ENCODE measurements around the gene WNT5B.

The WNT5B gene

GRCh38 chr12:1628666-1629337 is at the start of gene WNT5B:
Gene WNT5B (plus strand): TSS chr12:1629231. CDS start chr12:1631355, 2,124 bp downstream.
- Histone ChIP-seq H3K36me3 (ENCODE audit: insufficient read depth, low read length) (no peaks in the 10 kb centered on the region), H3K9ac (ENCODE audit: low read depth, low read length, poor library complexity, severe bottlenecking) (peak within 1 kb of the TSS; percentile 67), H3K79me2 (ENCODE audit: insufficient read depth, low read length) (no peaks in the 10 kb centered on the region), H3K27me3 (ENCODE audit: insufficient read depth, low read length, poor library complexity, severe bottlenecking) (peaks cover 4% of the 10 kb centered on the region), H3K4me1 (ENCODE audit: insufficient read depth, low read length, poor library complexity, severe bottlenecking) (peaks cover 15% of the 10 kb centered on the region), H3K4me3 (ENCODE audit: low read length, poor library complexity, severe bottlenecking) (peak within 1 kb of the TSS; percentile 81), H4K20me1 (ENCODE audit: insufficient read depth, low read length, poor library complexity, severe bottlenecking) (no peaks in the 10 kb centered on the region), H3K9me2 (replicated peaks; ENCODE audit: low read depth, low read length) (no peaks in the 10 kb centered on the region), H3K9me3 (ENCODE audit: insufficient read depth, low read depth, low read length) (no peaks in the 10 kb centered on the region), H2AFZ (ENCODE audit: low read length) (peak within 1 kb of the TSS; percentile 95), H3F3A (ENCODE audit: low read depth) (no peaks in the 10 kb centered on the region), H3K4me2 (ENCODE audit: low read depth, low read length, poor library complexity, severe bottlenecking) (peak within 1 kb of the TSS; percentile 91)
- TF ChIP-seq CTCF (conservative IDR thresholded peaks at IDR 0.05; ENCODE audit: low read length) = no peak
- no peak for TF ChIP-seq EZH2phosphoT487 (IDR thresholded peaks at IDR 0.05; ENCODE audit: borderline replicate concordance)

- Histone ChIP-seq H3K36me3 (ENCODE audit: insufficient read depth, low read length) (no peaks in the 10 kb centered on the region), H3K9me3 (ENCODE audit: insufficient read depth, low read depth, low read length) (no peaks in the 10 kb centered on the region), H3K4me3 (ENCODE audit: low read length, poor library complexity, severe bottlenecking) (no peak overlapping the region), H3K4me2 (ENCODE audit: low read depth, low read length, poor library complexity, severe bottlenecking) (no peak overlapping the region), H4K20me1 (ENCODE audit: insufficient read depth, low read length, poor library complexity, severe bottlenecking) (peaks cover 8% of the 10 kb centered on the region), H3F3A (ENCODE audit: low read depth) (no peaks in the 10 kb centered on the region), H3K27me3 (ENCODE audit: insufficient read depth, low read length, poor library complexity, severe bottlenecking) (peaks cover 42% of the 10 kb centered on the region), H3K9ac (ENCODE audit: low read depth, low read length, poor library complexity, severe bottlenecking) (no peak overlapping the region), H3K79me2 (ENCODE audit: insufficient read depth, low read length) (no peaks in the 10 kb centered on the region), H3K4me1 (ENCODE audit: insufficient read depth, low read length, poor library complexity, severe bottlenecking) (peaks cover 23% of the 10 kb centered on the region), H2AFZ (ENCODE audit: low read length) (no peak overlapping the region), H3K9me2 (replicated peaks; ENCODE audit: low read depth, low read length) (no peaks in the 10 kb centered on the region)
- no peak for TF ChIP-seq CTCF (conservative IDR thresholded peaks at IDR 0.05; ENCODE audit: low read length)
- TF ChIP-seq EZH2phosphoT487 (IDR thresholded peaks at IDR 0.05; ENCODE audit: borderline replicate concordance) = no peak
Measured at GRCh38 chr12:1579651-1580435, 49.2 kb upstream of the WNT5B start.

- Histone ChIP-seq H3K9me2 (replicated peaks; ENCODE audit: low read depth, low read length) (no peaks in the 10 kb centered on the region), H3K9ac (ENCODE audit: low read depth, low read length, poor library complexity, severe bottlenecking) (no peak overlapping the region), H2AFZ (ENCODE audit: low read length) (no peak overlapping the region), H3K4me2 (ENCODE audit: low read depth, low read length, poor library complexity, severe bottlenecking) (no peak overlapping the region), H3K9me3 (ENCODE audit: insufficient read depth, low read depth, low read length) (no peaks in the 10 kb centered on the region), H3K79me2 (ENCODE audit: insufficient read depth, low read length) (no peaks in the 10 kb centered on the region), H4K20me1 (ENCODE audit: insufficient read depth, low read length, poor library complexity, severe bottlenecking) (peaks cover 9% of the 10 kb centered on the region), H3K27me3 (ENCODE audit: insufficient read depth, low read length, poor library complexity, severe bottlenecking) (peaks cover 42% of the 10 kb centered on the region), H3K4me3 (ENCODE audit: low read length, poor library complexity, severe bottlenecking) (no peak overlapping the region), H3K36me3 (ENCODE audit: insufficient read depth, low read length) (no peaks in the 10 kb centered on the region), H3F3A (ENCODE audit: low read depth) (no peaks in the 10 kb centered on the region), H3K4me1 (ENCODE audit: insufficient read depth, low read length, poor library complexity, severe bottlenecking) (peaks cover 19% of the 10 kb centered on the region)
- TF ChIP-seq CTCF (conservative IDR thresholded peaks at IDR 0.05; ENCODE audit: low read length) = no peak
- TF ChIP-seq EZH2phosphoT487 (IDR thresholded peaks at IDR 0.05; ENCODE audit: borderline replicate concordance) = no peak
Measured at GRCh38 chr12:1580526-1580925, 48.5 kb upstream of the WNT5B start.

Measured in Loucy (cell line).